Measurements from ENCODE around the gene ENTPD3.

The ENTPD3 gene

GRCh38 chr3:40387001-40387894 is at the start of gene ENTPD3:
Gene ENTPD3, plus strand, starts transcription at chr3:40387184. Its CDS starts 874 bp downstream, at chr3:40388058.
- DNase-seq (ENCODE audit: low read depth), result no peak

- no peak for DNase-seq (ENCODE audit: low read depth)
Measured at GRCh38 chr3:40339871-40340270, 47.1 kb upstream of the ENTPD3 start.

GRCh38 chr3:40340541-40341170 is 46.3 kb upstream of the ENTPD3 start:
- no peak for DNase-seq (ENCODE audit: low read depth)

GRCh38 chr3:40341671-40342070 is 45.3 kb upstream of the ENTPD3 start:
- no peak for DNase-seq (ENCODE audit: low read depth)

- DNase-seq (ENCODE audit: low read depth), result no peak
Measured at GRCh38 chr3:40350529-40350928, 36.5 kb upstream of the ENTPD3 start.

GRCh38 chr3:40355410-40355809 is 31.6 kb upstream of the ENTPD3 start:
- DNase-seq (ENCODE audit: low read depth), result no peak

- DNase-seq (ENCODE audit: low read depth), result no peak
Measured at GRCh38 chr3:40358454-40358853, 28.5 kb upstream of the ENTPD3 start.

GRCh38 chr3:40363674-40364073 is 23.3 kb upstream of the ENTPD3 start:
- DNase-seq (ENCODE audit: low read depth), result no peak

- no peak for DNase-seq (ENCODE audit: low read depth)
Measured at GRCh38 chr3:40366203-40367162, 20.5 kb upstream of the ENTPD3 start.

GRCh38 chr3:40369716-40370115 is 17.3 kb upstream of the ENTPD3 start:
- no peak for DNase-seq (ENCODE audit: low read depth)

- no peak for DNase-seq (ENCODE audit: low read depth)
Measured at GRCh38 chr3:40377822-40378221, 9.2 kb upstream of the ENTPD3 start.

- DNase-seq (ENCODE audit: low read depth), result no peak
Measured at GRCh38 chr3:40379674-40380306, 7.2 kb upstream of the ENTPD3 start.

GRCh38 chr3:40381904-40382616 is 4.9 kb upstream of the ENTPD3 start:
- no peak for DNase-seq (ENCODE audit: low read depth)

- no peak for DNase-seq (ENCODE audit: low read depth)
Measured at GRCh38 chr3:40382617-40382979, 4.4 kb upstream of the ENTPD3 start.

GRCh38 chr3:40386213-40386612 is 771 bp upstream of the ENTPD3 start:
- DNase-seq (ENCODE audit: low read depth), result no peak

- DNase-seq (ENCODE audit: low read depth), result no peak
Measured at GRCh38 chr3:40387895-40388254, 891 bp downstream of the ENTPD3 start.

GRCh38 chr3:40396406-40396805 is 9.4 kb downstream of the ENTPD3 start:
- DNase-seq (ENCODE audit: low read depth), result no peak

- DNase-seq (ENCODE audit: low read depth), result no peak
Measured at GRCh38 chr3:40397129-40397528, 10.1 kb downstream of the ENTPD3 start.

GRCh38 chr3:40397912-40398311 is 10.9 kb downstream of the ENTPD3 start:
- no peak for DNase-seq (ENCODE audit: low read depth)

GRCh38 chr3:40398346-40398745 is 11.4 kb downstream of the ENTPD3 start:
- DNase-seq (ENCODE audit: low read depth), result no peak

GRCh38 chr3:40404591-40405198 is 17.7 kb downstream of the ENTPD3 start:
- no peak for DNase-seq (ENCODE audit: low read depth)
